ENCODE results near the gene CDC23.
A peak's percentile ranks its signal among the peaks of the same experiment; 100 is the strongest.
"Not testable (repeated sequence)": the region's sequence is repeated elsewhere in the genome, so short reads cannot be mapped to it uniquely, and the experiment has no call there.

Gene CDC23

GRCh38 chr5:138210985-138211384, 2.1 kb downstream of the CDC23 start:
- DNase-seq (ENCODE audit: low spot score): no peak

- DNase-seq (ENCODE audit: low spot score): not testable (repeated sequence)
Observed at GRCh38 chr5:138193859-138194258, 19.3 kb downstream of the CDC23 start.

DNA sequence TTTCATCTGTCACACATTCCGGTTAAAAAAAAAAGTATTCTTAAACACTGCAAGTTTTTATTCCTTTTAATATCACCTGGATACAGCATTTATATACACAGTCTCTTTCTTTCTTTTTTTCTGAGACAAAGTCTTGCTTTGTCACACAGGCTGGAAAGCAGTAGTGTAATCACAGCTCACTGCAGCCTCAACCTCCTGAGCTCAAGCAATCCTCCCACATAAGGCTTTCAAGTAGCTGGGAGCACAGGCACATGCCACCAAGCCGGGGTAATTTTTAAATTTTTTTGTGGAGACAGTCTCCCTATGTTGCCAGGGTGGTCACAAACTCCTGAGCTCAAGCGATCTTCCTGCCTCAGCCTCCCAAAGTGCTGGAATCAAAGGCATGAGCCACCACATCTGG, 20.3 kb downstream of the CDC23 start:
- DNase-seq (ENCODE audit: low spot score): no peak

GRCh38 chr5:138188626-138189025, 24.5 kb downstream of the CDC23 start:
- DNase-seq (ENCODE audit: low spot score): no peak

- DNase-seq (ENCODE audit: low spot score): no peak
Observed at GRCh38 chr5:138186002-138186447, 27.1 kb downstream of the CDC23 start.

- no peak for DNase-seq (ENCODE audit: low spot score)
Observed at GRCh38 chr5:138182808-138183207, 30.3 kb downstream of the CDC23 start.

DNA sequence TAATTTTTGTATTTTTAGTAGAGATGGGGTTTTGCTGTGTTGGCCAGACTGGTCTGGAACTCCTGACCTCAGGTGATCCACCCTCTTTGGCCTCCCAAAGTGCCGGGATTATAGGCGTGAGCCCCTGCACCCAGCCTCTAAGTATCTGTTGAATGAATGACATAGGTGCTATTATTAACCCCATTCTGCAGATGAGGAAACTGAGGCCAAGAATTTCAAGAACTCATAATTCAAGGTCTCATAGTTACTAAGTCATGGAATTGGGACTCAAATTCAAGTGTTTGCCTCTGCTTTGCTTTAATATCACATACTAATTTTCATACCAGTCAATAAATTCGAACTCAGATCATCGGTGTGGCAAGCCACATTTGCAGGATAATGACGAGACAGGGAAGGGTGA, 32.3 kb downstream of the CDC23 start:
- DNase-seq (ENCODE audit: low spot score): no peak

DNA sequence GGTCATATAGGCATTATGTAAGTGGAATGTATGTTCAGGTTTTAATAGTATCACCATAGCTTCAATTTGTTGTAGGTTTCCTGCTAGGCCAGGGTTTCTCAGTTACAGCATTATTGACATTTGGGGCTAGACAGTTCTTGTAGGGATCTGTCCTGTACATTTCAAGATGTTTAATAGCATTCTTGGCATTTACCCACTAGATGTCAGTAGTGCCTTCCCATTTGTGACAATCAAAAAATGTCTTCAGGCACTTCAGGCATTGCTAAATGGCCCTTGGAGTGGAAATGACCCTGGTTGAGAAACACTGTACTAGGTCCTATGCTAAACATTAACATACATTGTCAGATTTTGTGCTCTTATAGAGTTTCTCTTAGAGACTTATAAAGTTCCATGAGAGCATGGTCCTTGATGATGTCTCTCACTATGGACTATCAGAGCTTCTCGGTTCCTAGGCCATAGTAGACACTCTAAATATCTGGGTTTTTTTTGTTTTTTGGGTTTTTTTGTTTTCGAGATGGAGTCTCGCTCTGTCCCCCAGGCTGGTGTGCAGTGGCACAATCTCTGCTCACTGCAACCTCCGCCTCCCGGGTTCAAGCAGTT, 32.8 kb downstream of the CDC23 start:
- DNase-seq (ENCODE audit: low spot score): peak; percentile 75

- peak; percentile 6 for DNase-seq (ENCODE audit: low spot score)
Observed at GRCh38 chr5:138179277-138179857, 33.8 kb downstream of the CDC23 start.

DNA sequence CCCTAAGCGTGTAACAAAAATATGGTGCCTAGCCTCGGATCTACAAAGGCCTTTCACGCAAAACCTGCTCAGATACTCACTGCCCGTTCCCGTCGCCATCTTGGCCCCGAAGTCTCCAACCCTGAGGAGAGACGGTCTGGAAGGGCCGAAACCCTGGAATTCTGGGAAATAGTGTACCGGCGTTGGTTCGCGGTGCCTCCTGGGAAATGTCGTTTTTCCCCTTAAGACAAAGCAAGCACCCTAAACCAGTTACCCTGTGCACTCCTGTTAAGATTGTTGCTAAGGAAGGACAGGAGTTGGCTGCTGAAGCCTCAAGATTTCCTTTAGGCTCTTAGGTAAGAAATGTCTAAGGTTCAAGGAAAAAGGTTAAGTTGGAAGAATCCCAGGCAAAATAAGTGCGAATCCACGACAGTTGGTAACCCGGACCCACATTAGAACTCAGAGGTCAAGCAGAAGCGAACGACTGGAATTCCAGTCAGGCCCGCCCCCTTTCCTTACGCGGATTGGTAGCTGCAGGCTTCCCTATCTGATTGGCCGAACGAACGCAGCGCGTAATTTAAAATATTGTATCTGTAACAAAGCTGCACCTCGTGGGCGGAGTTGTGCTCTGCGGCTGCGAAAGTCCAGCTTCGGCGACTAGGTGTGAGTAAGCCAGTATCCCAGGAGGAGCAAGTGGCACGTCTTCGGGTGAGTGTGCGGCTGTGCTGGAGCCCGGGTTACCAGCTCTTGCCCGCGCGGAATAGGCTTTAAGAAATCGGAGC, 34.4 kb downstream of the CDC23 start, which contains the start of the genes BRD8 and KIF20A:
BRD8 (minus strand) TSS at position 115 of the 761 bp plus-strand sequence; CDS start at position 99, 16 bp downstream.
KIF20A (plus strand) TSS at position 597 of the 761 bp plus-strand sequence. CDS start 569 bp downstream, outside the sequence.
- peak; percentile 98 for DNase-seq (ENCODE audit: low spot score)

- DNase-seq (ENCODE audit: low spot score): peak; percentile 19
Observed at GRCh38 chr5:138177941-138178515, 35.1 kb downstream of the CDC23 start.

GRCh38 chr5:138170299-138170698, 42.8 kb downstream of the CDC23 start:
- no peak for DNase-seq (ENCODE audit: low spot score)

DNA sequence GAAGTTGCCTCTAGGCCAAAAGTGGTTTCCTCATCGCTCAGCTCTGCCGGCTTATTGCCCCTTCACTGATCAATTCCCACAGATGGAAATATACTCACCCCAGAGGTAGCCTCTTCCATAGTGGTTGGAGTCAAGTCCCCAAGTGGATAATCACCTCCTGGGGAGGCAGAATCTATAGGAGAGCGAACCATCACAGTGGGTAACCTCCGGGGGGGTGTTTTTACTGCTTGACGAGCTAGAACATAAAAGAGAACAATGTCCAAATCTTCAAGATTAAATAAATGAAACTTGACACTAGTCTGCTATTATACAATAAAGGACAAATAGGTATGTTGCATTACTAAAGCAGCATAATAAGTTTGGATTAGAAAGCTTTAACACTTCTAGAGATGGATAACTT, 44.0 kb downstream of the CDC23 start:
- DNase-seq (ENCODE audit: low spot score): no peak

DNA sequence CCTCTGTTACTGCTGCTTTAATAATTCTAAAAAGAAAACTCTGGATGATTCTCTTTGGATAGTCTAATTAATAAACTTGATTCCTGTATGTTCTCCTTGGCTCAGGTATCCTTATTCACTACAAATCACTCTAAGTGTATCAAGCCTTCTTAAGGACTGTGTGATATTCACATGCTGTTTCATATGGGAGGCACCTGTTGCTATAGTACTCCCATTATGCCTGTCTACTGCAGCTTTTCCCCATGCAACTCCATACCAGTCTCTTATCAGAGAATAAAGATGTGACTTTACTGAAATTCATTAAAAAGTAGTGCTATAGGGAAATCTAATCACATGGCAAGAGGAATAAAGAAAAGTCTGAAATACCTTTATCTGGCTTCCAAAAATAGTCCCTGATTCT, 49.4 kb downstream of the CDC23 start:
- no peak for DNase-seq (ENCODE audit: low spot score)

DNA sequence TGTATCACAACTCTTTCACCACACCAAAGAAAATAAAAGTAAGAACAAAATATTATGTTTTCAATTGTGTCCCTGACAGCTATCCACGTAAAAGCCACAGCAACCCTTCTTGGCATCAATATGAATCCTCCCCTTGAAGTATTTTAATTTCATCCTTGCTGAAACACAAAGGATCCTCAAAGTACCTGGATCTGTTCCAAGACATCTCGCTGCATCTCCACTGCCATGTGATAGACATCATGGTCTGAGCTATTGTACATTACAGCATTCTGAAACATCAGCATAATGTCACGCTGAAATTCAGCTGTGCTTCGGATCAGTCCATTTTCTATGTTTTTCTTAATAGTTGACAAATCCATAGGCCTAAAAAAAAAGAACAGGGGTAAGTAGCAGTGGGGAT, 52.4 kb downstream of the CDC23 start:
- DNase-seq (ENCODE audit: low spot score): no peak

DNA sequence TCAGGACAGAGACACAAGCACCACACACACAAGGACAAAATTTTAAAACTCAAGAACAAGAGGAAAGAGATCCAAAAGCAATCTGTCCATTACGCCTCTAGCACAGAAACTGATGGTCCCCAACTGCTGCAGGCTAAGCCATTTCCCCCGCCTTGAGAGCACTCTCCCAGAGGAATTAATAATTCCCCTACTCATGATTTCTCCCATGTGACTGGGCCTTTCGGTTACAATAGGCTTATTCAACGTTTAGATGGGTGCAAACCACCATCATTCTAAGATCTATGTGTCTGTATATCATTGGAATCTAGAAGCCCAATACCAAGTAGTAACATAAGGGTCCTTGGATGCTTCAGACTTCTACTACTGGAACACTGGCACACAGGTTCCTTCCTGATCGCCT, 53.5 kb downstream of the CDC23 start:
- no peak for DNase-seq (ENCODE audit: low spot score)

DNA sequence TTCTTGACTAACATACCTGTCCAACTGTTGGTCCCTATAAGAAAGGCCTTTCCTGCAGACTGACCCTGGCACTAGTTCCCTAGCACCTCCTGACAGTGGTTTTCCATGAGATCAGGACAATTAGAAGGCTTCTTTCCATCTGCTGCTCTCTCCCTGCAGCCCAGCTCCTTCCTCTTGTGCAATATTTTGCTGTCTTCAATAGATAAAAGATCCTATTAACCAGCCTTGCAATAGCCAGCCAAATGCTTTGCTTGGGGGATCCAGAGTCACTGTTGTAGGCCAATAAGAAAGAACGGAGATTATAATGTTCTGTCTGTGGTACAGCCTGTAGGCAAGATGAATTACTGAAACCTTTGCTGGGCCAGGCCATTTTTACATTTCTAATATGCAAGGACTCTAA, 55.5 kb downstream of the CDC23 start:
- no peak for DNase-seq (ENCODE audit: low spot score)

- not testable (repeated sequence) for DNase-seq (ENCODE audit: low spot score)
Observed at GRCh38 chr5:138155977-138156376, 57.1 kb downstream of the CDC23 start.

GRCh38 chr5:138149530-138149929, 63.6 kb downstream of the CDC23 start:
- DNase-seq (ENCODE audit: low spot score): peak; percentile 21

DNA sequence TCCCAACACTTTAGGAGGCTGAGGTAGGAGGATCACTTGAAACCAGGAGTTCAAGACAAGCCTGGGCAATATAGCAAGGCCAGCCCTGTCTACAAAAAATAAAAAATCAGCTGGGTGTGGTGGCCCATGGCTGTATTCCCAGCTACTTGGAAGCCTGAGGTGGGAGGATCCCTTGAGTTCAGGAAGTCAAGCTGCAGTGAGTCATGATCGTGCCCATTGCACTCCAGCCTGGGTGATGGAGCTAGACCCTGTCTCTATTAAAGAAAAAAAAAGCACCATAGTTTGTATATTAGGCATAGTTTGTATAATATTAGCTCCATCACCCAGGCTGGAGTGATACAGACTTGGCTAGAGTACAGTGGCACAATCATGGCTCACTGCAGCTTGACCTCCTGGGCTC, 64.3 kb downstream of the CDC23 start:
- DNase-seq (ENCODE audit: low spot score): peak; percentile 75

- not testable (repeated sequence) for DNase-seq (ENCODE audit: low spot score)
Observed at GRCh38 chr5:138143578-138143977, 69.5 kb downstream of the CDC23 start.

GRCh38 chr5:138141734-138142133, 71.4 kb downstream of the CDC23 start:
- no peak for DNase-seq (ENCODE audit: low spot score)

DNA sequence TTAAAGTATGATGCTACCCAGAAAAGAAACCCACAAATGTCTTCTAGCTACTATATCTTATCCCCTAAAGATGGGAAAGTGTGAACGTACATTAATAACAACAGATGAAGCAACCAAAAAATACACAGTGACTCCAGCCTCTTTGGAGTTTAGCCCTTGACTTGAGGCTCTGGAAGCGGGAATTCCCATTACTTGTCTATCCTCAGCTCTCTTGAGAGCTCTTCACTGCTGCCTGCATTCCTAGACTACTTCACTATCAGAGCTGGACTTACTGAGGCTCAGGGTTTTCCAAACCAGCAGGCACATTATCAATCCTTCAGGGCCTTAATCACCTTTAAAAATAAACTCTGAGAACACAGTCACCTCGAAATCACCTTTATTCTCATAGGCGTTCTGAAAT, 72.9 kb downstream of the CDC23 start:
- no peak for DNase-seq (ENCODE audit: low spot score)

All from kidney tubule cell (primary cell).